Myocyte (in vitro differentiated cells): ENCODE results near the gene KLF17. TPM values are rescaled to one million over a fixed set of nuclear protein-coding genes. Genes with fewer than 3 reads are reported as not detected.

Experiments used
- DNase-seq: peaks from one replicate; pipeline ENCODE4 v3.0.0-alpha.2; 2012; ENCODE audit warnings: low read depth
- total RNA-seq: library from RNA; depleted of rRNA; stranded (reverse); fragments of >200 nt; gene quantifications from 2 replicates; pipeline ENCODE4 v1.2.3, GENCODE V29; 2014

Gene KLF17
- total RNA-seq, 1 donor from 2014 or later, result not detected

- no peak for DNase-seq
Measured at GRCh38 chr1:44151808-44152207, 33.2 kb downstream of the KLF17 start.

GRCh38 chr1:44152692-44153091 lies 34.1 kb downstream of the KLF17 start:
- no peak for DNase-seq

GRCh38 chr1:44154049-44154448 lies 35.4 kb downstream of the KLF17 start:
- no peak for DNase-seq

DNA sequence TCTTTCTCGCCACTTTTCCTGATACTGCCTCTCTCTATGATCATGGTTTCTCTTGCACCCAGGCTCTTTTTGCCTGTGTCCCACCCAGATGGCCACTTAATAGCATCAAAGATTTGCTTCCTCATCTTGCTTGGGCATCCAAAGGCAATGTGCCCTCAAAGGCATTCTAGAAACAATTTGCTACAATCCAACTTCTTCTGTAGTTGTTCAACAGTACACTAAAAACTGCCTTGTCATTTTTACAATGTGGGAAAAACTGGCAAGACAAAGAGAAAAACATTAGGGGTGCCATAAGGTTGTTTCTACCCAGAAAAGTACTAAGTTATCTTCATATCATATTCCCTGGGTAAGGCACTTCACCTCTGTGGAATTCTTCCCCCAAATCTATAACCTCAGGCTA lies 39.3 kb downstream of the KLF17 start:
- no peak for DNase-seq

DNA sequence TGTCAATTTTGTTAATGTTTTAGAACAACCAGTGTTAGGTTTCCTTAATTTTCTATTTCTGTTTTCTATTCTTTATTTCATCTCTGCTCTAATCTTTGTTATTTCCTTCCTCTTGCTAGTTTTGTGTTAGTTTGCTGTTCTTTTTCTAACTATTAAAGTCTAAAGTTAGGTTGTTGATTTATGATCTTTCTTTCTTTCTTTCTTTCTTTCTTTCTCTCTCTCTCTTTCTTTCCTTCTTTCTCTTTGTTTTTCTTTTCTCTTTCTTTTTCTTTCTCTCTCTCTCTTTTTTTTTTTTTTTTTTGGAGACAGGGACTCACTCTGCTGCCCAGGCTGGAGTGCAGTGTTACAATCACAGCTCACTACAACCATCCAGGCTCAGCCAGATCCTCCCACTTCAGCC lies 40.2 kb downstream of the KLF17 start:
- DNase-seq, result no peak

DNA sequence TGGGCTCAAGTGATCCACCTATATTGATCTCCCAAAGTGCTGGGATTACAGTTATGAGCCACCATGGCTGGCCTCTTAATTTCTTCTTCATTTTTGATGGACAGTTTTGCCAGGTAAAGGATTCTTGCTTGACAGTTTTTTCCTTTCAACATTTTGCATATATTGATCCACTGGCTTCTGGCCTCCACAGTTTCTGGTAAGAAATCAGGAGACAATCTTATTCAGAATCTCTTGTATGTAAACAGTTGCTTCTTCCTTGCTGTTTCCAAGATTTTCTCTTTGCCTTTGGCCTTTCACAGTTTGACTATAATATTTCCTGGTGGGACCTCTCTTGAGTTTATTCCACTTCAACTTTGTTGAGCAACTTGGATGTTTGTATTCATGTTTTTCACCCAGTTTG lies 42.9 kb downstream of the KLF17 start:
- DNase-seq, result no peak

GRCh38 chr1:44168520-44169098 lies 50.0 kb downstream of the KLF17 start:
- DNase-seq, result peak; percentile 5

DNA sequence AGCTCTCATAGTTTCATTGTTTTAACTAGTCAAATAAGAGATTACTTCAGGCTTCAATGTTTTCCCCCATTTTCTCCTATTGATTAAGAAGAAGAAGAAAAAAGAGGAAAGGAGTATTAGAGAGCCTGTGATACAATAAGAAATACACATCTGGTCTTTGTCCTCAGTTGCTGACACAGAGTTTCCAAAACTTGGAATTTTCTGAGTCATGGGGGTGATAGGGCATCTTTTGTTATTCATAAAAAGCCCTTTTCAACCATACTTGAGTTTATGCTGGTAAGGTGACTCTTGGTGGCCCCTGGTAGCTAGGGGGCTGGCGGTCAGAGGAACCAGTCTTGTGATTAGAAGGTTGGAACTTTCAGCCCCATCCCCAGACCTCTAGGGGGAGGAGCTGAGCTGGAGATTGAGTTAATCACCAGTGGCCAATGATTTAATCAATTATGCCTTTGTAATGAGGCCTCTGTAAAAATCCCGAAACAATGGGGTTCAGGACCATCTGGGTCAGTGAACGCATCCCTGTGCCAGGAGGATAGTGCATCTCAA lies 51.7 kb downstream of the KLF17 start:
- DNase-seq, result no peak

DNA sequence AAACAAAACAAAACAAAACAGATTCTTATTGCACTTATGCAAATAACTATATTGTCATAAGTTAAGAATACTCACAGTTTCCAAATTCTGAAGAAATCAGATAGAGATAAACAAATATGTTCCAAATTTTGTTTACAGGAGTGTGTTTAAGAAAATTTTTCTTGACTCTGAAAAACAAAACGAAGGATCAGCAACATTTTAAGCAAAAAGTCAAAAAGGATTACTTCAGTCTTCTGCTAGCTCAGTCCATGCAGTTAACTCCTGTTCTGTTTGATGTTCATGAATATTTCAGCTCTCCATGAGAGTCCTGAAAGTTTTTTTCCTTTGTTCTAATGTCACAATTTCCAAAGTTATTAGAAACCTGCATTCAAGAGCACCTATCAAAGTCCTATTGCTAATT lies 56.0 kb downstream of the KLF17 start:
- no peak for DNase-seq

Other genes starting within 250 kb of the KLF17 start
- 0.80 and 6.9 TPM in 2 replicates for gene ARTN, start 185.0 kb upstream of the KLF17 start, total RNA-seq
- gene IPO13, start 171.9 kb upstream of the KLF17 start, total RNA-seq, result 53.6 and 55.5 TPM in 2 replicates
- 34.2 and 36.3 TPM in 2 replicates for gene DPH2, start 148.8 kb upstream of the KLF17 start, total RNA-seq
- gene ATP6V0B, start 143.9 kb upstream of the KLF17 start, total RNA-seq, result 211 and 236 TPM in 2 replicates
- gene B4GALT2, start 139.6 kb upstream of the KLF17 start, total RNA-seq, result 83.0 and 84.4 TPM in 2 replicates
- gene CCDC24, start 127.2 kb upstream of the KLF17 start, total RNA-seq, result 1.5 and 3.4 TPM in 2 replicates
- 0.42 and 1.2 TPM in 2 replicates for gene SLC6A9, start 87.4 kb upstream of the KLF17 start, total RNA-seq
- not detected in 2 replicates for gene KLF18, start 22.8 kb downstream of the KLF17 start, total RNA-seq
- gene DMAP1, start 94.7 kb downstream of the KLF17 start, total RNA-seq, result 18.1 and 20.8 TPM in 2 replicates
- 72.1 and 80.2 TPM in 2 replicates for gene ERI3, start 236.4 kb downstream of the KLF17 start, total RNA-seq